K562 (cell line): ENCODE results near the gene MICAL2. TPM values are rescaled to one million over a fixed set of nuclear protein-coding genes. Genes with fewer than 3 reads are reported as not detected.
A peak's percentile ranks its signal among the peaks of the same experiment; 100 is the strongest.

Source experiments
- ATAC-seq: fragments of 200-7000 bp; cut with Tn5 transposase; 3 replicates; pipeline ENCODE4 v1.9.1; 2020; ENCODE audit warnings: moderate library complexity
- BruUV-seq: library from RNA; stranded (reverse); fragments of 400-500 nt; replicated peaks from 2 replicates; lab custom pipeline; 2021; lab: Mats Ljungman, UMichigan
- CTCF ChIA-PET: fragments of 300-600 bp; formaldehyde crosslinking; extraction: SDS; loops from one replicate; lab custom pipeline; 2021; ENCODE audit warnings: low intra/inter-chr PET ratio; lab: Yijun Ruan, JAX
- POLR2A ChIA-PET: fragments of 300-600, 350-650 bp; sonication (Branson Sonifier 250); formaldehyde crosslinking; extraction: SDS; loops from one replicate; lab custom pipeline; 2021; ENCODE audit warnings: antibody characterized with exemption, inconsistent platforms; lab: Yijun Ruan, JAX
- DNase-seq, 4 experiments: peaks; one replicate each; pipeline versions ENCODE4 v3.0.0 to v3.0.0-alpha.2; 2011 to 2018; ENCODE audit warnings: low spot score in 3 of 4, mixed read lengths in 3 of 4; ENCODE audit errors: extremely low read depth in 1 of 4
- FAIRE-seq: peaks from 2 replicates; lab custom pipeline; 2011; peaks lifted over from hg19 to GRCh38; lab: Jason Lieb, UNC
- H2AFZ ChIP-seq: 2 replicates; pipeline ENCODE4 v1.6.0; 2011; ENCODE audit warnings: low read depth, low read length, control low read depth, inconsistent platforms
- H3K27ac ChIP-seq: fragments of 200-600 bp; 3 replicates; pipeline ENCODE4 v1.8.0; 2011; ENCODE audit warnings: low read depth, mild to moderate bottlenecking, control low read depth, inconsistent platforms, low read length, moderate library complexity, mixed read lengths; ENCODE audit errors: extremely low read depth
- H3K27me3 ChIP-seq, 2 experiments: fragments of 300-600 bp in 1 of 2; 2 replicates in 1 of 2; 3 replicates in 1 of 2; pipeline versions ENCODE4 v1.6.0 to v1.8.0; 2011; ENCODE audit warnings: inconsistent platforms in 2 of 2, low read length in 2 of 2, mild to moderate bottlenecking in 1 of 2, mixed read lengths in 1 of 2, moderate library complexity in 1 of 2; ENCODE audit not compliant: control insufficient read depth in 2 of 2, insufficient read depth in 2 of 2
- H3K36me3 ChIP-seq: fragments of 300-600 bp; 3 replicates; pipeline ENCODE4 v1.8.0; 2011; ENCODE audit warnings: mild to moderate bottlenecking, low read length, inconsistent platforms; ENCODE audit not compliant: control insufficient read depth, insufficient read depth
- H3K4me1 ChIP-seq, 2 experiments: fragments of 200-600 bp in 1 of 2; replicated peaks in 1 of 2; 2 replicates in 1 of 2; 3 replicates in 1 of 2; pipeline versions ENCODE4 v1.5.1 to v1.8.0; 2011; ENCODE audit warnings: inconsistent platforms in 2 of 2, low read length in 2 of 2, mild to moderate bottlenecking in 1 of 2, mixed read lengths in 1 of 2, moderate library complexity in 1 of 2; ENCODE audit not compliant: control insufficient read depth in 2 of 2, insufficient read depth in 2 of 2
- H3K4me2 ChIP-seq: 2 replicates; pipeline ENCODE4 v1.6.1; 2011; ENCODE audit warnings: low read length, control low read depth, inconsistent platforms, mixed read lengths; ENCODE audit not compliant: insufficient read depth
- H3K4me3 ChIP-seq: fragments of 200-600 bp; sonication (generic), shearing (Covaris generic); 2 replicates; pipeline ENCODE4 v1.5.1; 2016; ENCODE audit warnings: control low read depth, inconsistent platforms
- H3K79me2 ChIP-seq: fragments of 200-600 bp; 3 replicates; pipeline ENCODE4 v1.8.0; 2011; ENCODE audit warnings: low read length, inconsistent platforms; ENCODE audit not compliant: control insufficient read depth, insufficient read depth
- H3K9ac ChIP-seq, 2 experiments: 2 replicates each; pipeline versions ENCODE4 v1.6.0 to v1.6.1; 2011; ENCODE audit warnings: low read depth in 2 of 2, low read length in 2 of 2, control low read depth in 1 of 2, inconsistent platforms in 1 of 2, mild to moderate bottlenecking in 1 of 2, mixed read lengths in 1 of 2; ENCODE audit not compliant: insufficient read depth in 1 of 2
- H3K9me1 ChIP-seq: one replicate; pipeline ENCODE4 v1.6.0; 2011; ENCODE audit warnings: inconsistent platforms, mild to moderate bottlenecking, low read length, moderate library complexity; ENCODE audit not compliant: control insufficient read depth, insufficient read depth
- H3K9me3 ChIP-seq: replicated peaks from 2 replicates; pipeline ENCODE4 v1.5.1; 2011; ENCODE audit warnings: low read depth, low read length, inconsistent platforms; ENCODE audit not compliant: control insufficient read depth, insufficient read depth
- H4K20me1 ChIP-seq: replicated peaks from 2 replicates; pipeline ENCODE4 v1.6.1; 2011; ENCODE audit warnings: low read length, inconsistent platforms, mixed read lengths; ENCODE audit not compliant: control insufficient read depth, insufficient read depth
- BMI1 ChIP-seq: fragments of 150-350 bp; IDR thresholded peaks from 2 replicates; pipeline ENCODE4 v1.6.1; 2014; ENCODE audit warnings: low read length
- BRD9 ChIP-seq: fragments of 450-650 bp; IDR thresholded peaks from 2 replicates; pipeline ENCODE4 v1.6.1; 2018; ENCODE audit warnings: low read depth; ENCODE audit not compliant: partially characterized antibody
- CBFB ChIP-seq: sonication (generic); formaldehyde crosslinking; IDR thresholded peaks from 2 replicates; pipeline ENCODE4 v1.4.0; 2020; ENCODE audit warnings: mild to moderate bottlenecking, missing genetic modification reagents
- CUX1 ChIP-seq: fragments of 200-800 bp; sonication (Bioruptor generic); IDR thresholded peaks from 2 replicates; pipeline ENCODE4 v1.6.1; 2016; ENCODE audit warnings: missing genetic modification characterization, missing compliant biosample characterization
- EP400 ChIP-seq: fragments of 450-650 bp; IDR thresholded peaks from 2 replicates; pipeline ENCODE4 v1.6.1; 2017; ENCODE audit warnings: antibody characterized with exemption, mild to moderate bottlenecking, moderate library complexity
- HMG20A ChIP-seq: fragments of 450-650 bp; formaldehyde crosslinking; conservative IDR thresholded peaks from 2 replicates; pipeline ENCODE4 v1.4.0; 2020; ENCODE audit warnings: mild to moderate bottlenecking, mixed read lengths
- HMGXB4 ChIP-seq: sonication (generic); formaldehyde crosslinking; IDR thresholded peaks from 2 replicates; pipeline ENCODE4 v1.8.1; 2023; ENCODE audit warnings: mild to moderate bottlenecking, missing genetic modification reagents
- MBD1 ChIP-seq: fragments of 250-450 bp; sonication (Bioruptor Pico); IDR thresholded peaks from 2 replicates; pipeline ENCODE4 v1.8.0; 2022; ENCODE audit warnings: inconsistent platforms
- NELFE ChIP-seq: IDR thresholded peaks from 2 replicates; pipeline ENCODE4 v1.6.1; 2011; ENCODE audit warnings: mild to moderate bottlenecking; ENCODE audit not compliant: insufficient read depth, insufficient read length
- RAD51 ChIP-seq: fragments of 450-650 bp; IDR thresholded peaks from 2 replicates; pipeline ENCODE4 v1.7.1; 2016; ENCODE audit warnings: low read depth, mild to moderate bottlenecking, borderline replicate concordance
- RBM17 ChIP-seq: fragments of 200-400 bp; formaldehyde crosslinking; IDR thresholded peaks from 2 replicates; pipeline ENCODE4 v1.6.1; 2017; ENCODE audit warnings: low read depth, mild to moderate bottlenecking, low read length, borderline replicate concordance
- SETDB1 ChIP-seq: IDR thresholded peaks from one replicate; pipeline ENCODE4 v1.6.1; 2012; ENCODE audit warnings: low read length, control low read depth, inconsistent platforms
- TAF9B ChIP-seq: fragments of 450-650 bp; IDR thresholded peaks from 2 replicates; pipeline ENCODE4 v1.6.1; 2018; ENCODE audit warnings: mild to moderate bottlenecking; ENCODE audit not compliant: partially characterized antibody
- TRIM24 ChIP-seq, 2 experiments: fragments of 450-650 bp; IDR thresholded peaks; 2 replicates each; pipeline ENCODE4 v1.6.1; 2016
- ZBTB1 ChIP-seq: sonication (generic); formaldehyde crosslinking; IDR thresholded peaks from 2 replicates; pipeline ENCODE4 v1.8.1; 2023; ENCODE audit warnings: missing genetic modification reagents, low read depth, mild to moderate bottlenecking, borderline replicate concordance
- ZKSCAN3 ChIP-seq: fragments of 250-450 bp; sonication (Bioruptor Pico); IDR thresholded peaks from 2 replicates; pipeline ENCODE4 v1.4.0; 2020
- WGBS: fragments of 100-300 bp; shearing (Covaris generic); methylation state at CpG from one replicate; pipeline ENCODE4 v1.1.6; 2016; ENCODE audit warnings: low coverage, mixed read lengths; ENCODE audit not compliant: insufficient coverage; ENCODE audit errors: missing lambda C conversion rate; 5-methylcytosine and 5-hydroxymethylcytosine counted together
- in situ Hi-C: fragments of 300-500 bp; cut with MboI; formaldehyde crosslinking; loops from 4 replicates; pipeline ENCODE4 v1.15.0; 2018; ENCODE audit warnings: inconsistent platforms, mixed read lengths
- intact Hi-C: fragments of 100-400 bp; cut with micrococcal nuclease; formaldehyde crosslinking; loops from 2 replicates; pipeline ENCODE4 v1.14.2; 2022
- polyA plus RNA-seq, 8 experiments: library from polyadenylated mRNA; depleted of rRNA in 4 of 8; stranded (reverse) in 5 of 8; unstranded in 3 of 8; fragments of >200 nt; fragmentation: Nextera tagmentation in 2 of 8; fragmentation: Illumina TruSeq in 1 of 8; extraction: Ambion mirVana in 2 of 8; extraction: Trizol in 1 of 8; gene quantifications; 2 replicates each; pipeline versions ENCODE4 v1.2.1 to v1.2.3, GENCODE V29; 2011 to 2014; ENCODE audit warnings: inconsistent platforms in 1 of 8, missing spikeins in 1 of 8
- total RNA-seq, 7 experiments: library from RNA; depleted of rRNA in 6 of 7; stranded (reverse); fragments of >200 nt in 6 of 7; fragmentation: Illumina TruSeq in 2 of 7; extraction: Trizol in 2 of 7; gene quantifications; 2 replicates each; pipeline versions ENCODE4 v1.2.1 to v1.2.3, GENCODE V29; 2011 to 2021; ENCODE audit warnings: low replicate concordance in 1 of 7

The MICAL2 gene
- total and polyA plus RNA-seq, 9 of the 15 experiments (the other 6 are each of a cell fraction or from before 2014, with no cell fraction given), result 4.7 to 64.2 (median 33.6) TPM

GRCh38 chr11:12274056-12274455 is 163.7 kb downstream of the MICAL2 start:
- Histone ChIP-seq H3K79me2 (no peaks in the 10 kb centered on the region), H3K4me3 (no peak overlapping the region), H3K27me3 (no peaks in the 10 kb centered on the region), H2AFZ (no peak overlapping the region), H3K9me1 (no peaks in the 10 kb centered on the region), H4K20me1 (no peaks in the 10 kb centered on the region), H3K4me1 (peaks cover 24 to 33% of the 10 kb centered on the region in 2 experiments), H3K9ac (peak overlapping the region in 1 of 2 experiments; percentile 61; a peak in 1 of 4 replicates), H3K9me3 (no peaks in the 10 kb centered on the region), H3K36me3 (no peaks in the 10 kb centered on the region), H3K4me2 (no peak overlapping the region), H3K27ac (peak overlapping the region; percentile 72; the same call in 2 of the 3 replicates)
- DNase-seq (no peak), FAIRE-seq (no peak), ATAC-seq (no peak)
- POLR2A ChIA-PET, result interaction anchor here (1.3 kb wide), 1 partner anchor 73 kb away, joined by 4 read pairs; no protein-coding TSS in a partner anchor
- WGBS, result 80% methylated on average over 3 of the region's 3 CpGs
- no TSS peak for BruUV-seq
- CTCF ChIA-PET, result no interaction called here
- in situ Hi-C loops, result no loop called here
- intact Hi-C loops, result loop anchor here (2.0 kb wide), 1 partner anchor 73 kb away; no protein-coding TSS in a partner anchor
- no peak for TF ChIP-seq EP400
- TF ChIP-seq RAD51, result no peak
- TF ChIP-seq ZKSCAN3 (CRISPR knock-in tag), result no peak
- TF ChIP-seq HMG20A, result no peak
- no peak for TF ChIP-seq RBM17
- no peak for TF ChIP-seq MBD1 (CRISPR knock-in tag)
- no peak for TF ChIP-seq SETDB1
- TF ChIP-seq TAF9B, result no peak
- TF ChIP-seq CUX1 (CRISPR knock-in tag), result no peak
- no peak for TF ChIP-seq BRD9
- no peak for TF ChIP-seq CBFB
- no peak for TF ChIP-seq ZBTB1
- TF ChIP-seq NELFE, result no peak
- no peak for TF ChIP-seq TRIM24 (IDR thresholded peaks at IDR 0.05)
- TF ChIP-seq HMGXB4, result no peak
- no peak for TF ChIP-seq BMI1
